MCF 10A (cell line): Measurements from ENCODE around the gene KCNK7. TPM values are rescaled to one million over a fixed set of nuclear protein-coding genes. Genes with fewer than 3 reads are reported as not detected.

Source experiments
- BruUV-seq: library from RNA; stranded (reverse); fragments of 400-500 nt; replicated peaks from 2 replicates; lab custom pipeline; 2021; lab: Mats Ljungman, UMichigan
- CTCF ChIA-PET: fragments of 300-600 bp; sonication (Branson Sonifier 250); formaldehyde crosslinking; extraction: SDS; loops from one replicate; lab custom pipeline; 2021; ENCODE audit warnings: antibody characterized with exemption, inconsistent platforms; lab: Yijun Ruan, JAX
- POLR2A ChIA-PET: fragments of 300-600, 350-650 bp; sonication (Branson Sonifier 250); formaldehyde crosslinking; extraction: SDS; loops from one replicate; lab custom pipeline; 2020; ENCODE audit warnings: antibody characterized with exemption, inconsistent platforms; lab: Yijun Ruan, JAX
- DNase-seq: peaks from one replicate; pipeline ENCODE4 v3.0.0-alpha.2; 2018; ENCODE audit not compliant: unreplicated experiment
- H3K27ac Mint-ChIP-seq: one replicate; pipeline ENCODE4 v1.8.0; 2022; ENCODE audit warnings: mild to moderate bottlenecking, low read depth, mixed read lengths; ENCODE audit not compliant: unreplicated experiment
- H3K27me3 Mint-ChIP-seq: one replicate; pipeline ENCODE4 v1.8.0; 2022; ENCODE audit warnings: mixed read lengths; ENCODE audit not compliant: insufficient read depth, unreplicated experiment
- H3K36me3 Mint-ChIP-seq: one replicate; pipeline ENCODE4 v1.8.0; 2022; ENCODE audit warnings: mild to moderate bottlenecking, moderate library complexity, mixed read lengths; ENCODE audit not compliant: insufficient read depth, unreplicated experiment
- H3K4me1 Mint-ChIP-seq: one replicate; pipeline ENCODE4 v1.8.0; 2022; ENCODE audit warnings: mixed read lengths; ENCODE audit not compliant: insufficient read depth, unreplicated experiment
- H3K4me3 Mint-ChIP-seq: one replicate; pipeline ENCODE4 v1.8.0; 2022; ENCODE audit warnings: mild to moderate bottlenecking, moderate library complexity, mixed read lengths; ENCODE audit not compliant: unreplicated experiment
- H3K9me3 Mint-ChIP-seq: one replicate; pipeline ENCODE4 v1.8.0; 2022; ENCODE audit warnings: mixed read lengths; ENCODE audit not compliant: unreplicated experiment
- intact Hi-C: fragments of 100-400 bp; cut with micrococcal nuclease; formaldehyde crosslinking; loops from 2 replicates; pipeline ENCODE4 v1.14.1; 2022
- total RNA-seq: library from RNA; stranded (reverse); gene quantifications from 2 replicates; pipeline ENCODE4 v1.2.3, GENCODE V29; 2022
- TF ChIP-seq, protein P1 (sequence below): fragments of 200-600 bp; IDR thresholded peaks from one replicate; pipeline ENCODE4 v1.8.0; 2022; ENCODE audit warnings: antibody characterized with exemption, mild to moderate bottlenecking; ENCODE audit not compliant: unreplicated experiment

KCNK7 gene
- total RNA-seq, 1 experiment from 2014 or later, result not detected

DNA sequence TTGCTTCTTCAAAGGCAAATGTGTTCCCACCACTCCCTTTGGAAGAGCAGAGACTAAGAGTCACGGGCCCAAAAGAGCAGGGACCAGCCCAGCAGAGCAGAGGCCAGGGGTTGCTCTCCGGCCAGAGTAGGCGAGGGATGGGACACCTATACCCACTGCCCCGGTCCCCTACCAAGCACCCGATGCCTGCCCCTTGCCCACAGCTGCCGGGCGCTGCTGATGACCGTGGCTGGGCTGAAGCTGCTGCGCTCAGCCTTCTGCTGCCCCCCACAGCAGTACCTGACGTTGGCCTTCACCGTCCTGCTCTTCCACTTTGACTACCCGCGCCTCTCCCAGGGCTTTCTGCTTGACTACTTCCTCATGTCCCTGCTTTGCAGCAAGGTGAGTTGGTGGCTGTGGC lies 31.6 kb upstream of the KCNK7 start:
- Mint-ChIP-seq H3K27me3 (no peaks in the 10 kb centered on the region), H3K9me3 (no peaks in the 10 kb centered on the region), H3K4me1 (no peaks in the 10 kb centered on the region), H3K4me3 (no peak overlapping the region), H3K36me3 (peaks cover 25% of the 10 kb centered on the region), H3K27ac (no peak overlapping the region)
- ChIA-PET CTCF (interaction anchor here (0.9 kb wide), 1 partner anchor 33 kb away, joined by 6 read pairs; no protein-coding TSS in a partner anchor), POLR2A (no interaction called here)
- BruUV-seq, result no TSS peak
- intact Hi-C loops, result no loop called here
- TF ChIP-seq, protein P1, sequence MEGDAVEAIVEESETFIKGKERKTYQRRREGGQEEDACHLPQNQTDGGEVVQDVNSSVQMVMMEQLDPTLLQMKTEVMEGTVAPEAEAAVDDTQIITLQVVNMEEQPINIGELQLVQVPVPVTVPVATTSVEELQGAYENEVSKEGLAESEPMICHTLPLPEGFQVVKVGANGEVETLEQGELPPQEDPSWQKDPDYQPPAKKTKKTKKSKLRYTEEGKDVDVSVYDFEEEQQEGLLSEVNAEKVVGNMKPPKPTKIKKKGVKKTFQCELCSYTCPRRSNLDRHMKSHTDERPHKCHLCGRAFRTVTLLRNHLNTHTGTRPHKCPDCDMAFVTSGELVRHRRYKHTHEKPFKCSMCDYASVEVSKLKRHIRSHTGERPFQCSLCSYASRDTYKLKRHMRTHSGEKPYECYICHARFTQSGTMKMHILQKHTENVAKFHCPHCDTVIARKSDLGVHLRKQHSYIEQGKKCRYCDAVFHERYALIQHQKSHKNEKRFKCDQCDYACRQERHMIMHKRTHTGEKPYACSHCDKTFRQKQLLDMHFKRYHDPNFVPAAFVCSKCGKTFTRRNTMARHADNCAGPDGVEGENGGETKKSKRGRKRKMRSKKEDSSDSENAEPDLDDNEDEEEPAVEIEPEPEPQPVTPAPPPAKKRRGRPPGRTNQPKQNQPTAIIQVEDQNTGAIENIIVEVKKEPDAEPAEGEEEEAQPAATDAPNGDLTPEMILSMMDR, result no peak
- DNase-seq, result no peak

DNA sequence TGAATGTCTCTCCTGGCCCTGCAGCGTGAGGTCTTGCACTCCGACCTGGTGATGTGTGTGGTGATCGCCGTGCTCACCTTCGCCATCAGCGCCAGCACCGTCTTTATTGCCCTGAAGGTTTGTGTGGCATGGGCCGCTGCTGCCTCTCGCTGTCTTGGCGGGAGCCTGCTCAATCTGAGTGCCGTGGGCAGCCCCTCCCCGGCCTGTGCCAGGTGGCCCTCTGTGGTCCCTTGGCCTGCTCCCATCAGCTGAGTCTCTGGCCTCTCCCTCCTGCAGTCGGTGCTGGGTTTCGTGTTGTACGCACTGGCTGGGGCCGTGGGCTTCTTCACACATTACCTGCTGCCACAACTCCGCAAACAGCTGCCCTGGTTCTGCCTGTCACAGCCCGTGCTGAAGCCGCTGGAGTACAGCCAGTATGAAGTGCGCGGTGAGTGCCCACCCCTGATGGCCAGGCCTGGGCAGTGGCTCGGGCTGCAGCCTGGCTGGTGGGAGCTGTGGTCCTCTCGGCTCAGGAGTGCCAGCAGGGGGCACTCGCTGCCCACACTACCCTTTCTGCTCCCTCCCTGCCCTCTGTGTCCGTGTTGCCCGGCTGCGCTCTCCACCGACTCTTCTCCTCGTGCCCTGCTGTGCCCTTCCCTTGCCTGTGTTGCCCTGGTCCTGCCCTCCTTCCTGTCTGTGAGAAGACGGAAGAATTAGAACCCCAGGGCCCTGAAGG lies 30.2 kb upstream of the KCNK7 start:
- no peak for DNase-seq
- H3K9me3 Mint-ChIP-seq, result no peaks in the 10 kb centered on the region
- POLR2A ChIA-PET, result interaction anchor here (0.6 kb wide), 1 partner anchor 29 kb away, joined by 3 read pairs; no protein-coding TSS in a partner anchor
- no peaks in the 10 kb centered on the region for H3K27me3 Mint-ChIP-seq
- H3K4me3 Mint-ChIP-seq, result no peak overlapping the region
- H3K36me3 Mint-ChIP-seq, result peaks cover 37% of the 10 kb centered on the region
- BruUV-seq, result no TSS peak
- H3K4me1 Mint-ChIP-seq, result no peaks in the 10 kb centered on the region
- TF ChIP-seq, protein P1, result no peak
- intact Hi-C loops, result no loop called here
- CTCF ChIA-PET, result interaction anchor here (0.6 to 0.9 kb wide), 3 partner anchors 33 to 287 kb away, joined by 3 to 4 read pairs (median 3); no protein-coding TSS in a partner anchor
- no peak overlapping the region for H3K27ac Mint-ChIP-seq

DNA sequence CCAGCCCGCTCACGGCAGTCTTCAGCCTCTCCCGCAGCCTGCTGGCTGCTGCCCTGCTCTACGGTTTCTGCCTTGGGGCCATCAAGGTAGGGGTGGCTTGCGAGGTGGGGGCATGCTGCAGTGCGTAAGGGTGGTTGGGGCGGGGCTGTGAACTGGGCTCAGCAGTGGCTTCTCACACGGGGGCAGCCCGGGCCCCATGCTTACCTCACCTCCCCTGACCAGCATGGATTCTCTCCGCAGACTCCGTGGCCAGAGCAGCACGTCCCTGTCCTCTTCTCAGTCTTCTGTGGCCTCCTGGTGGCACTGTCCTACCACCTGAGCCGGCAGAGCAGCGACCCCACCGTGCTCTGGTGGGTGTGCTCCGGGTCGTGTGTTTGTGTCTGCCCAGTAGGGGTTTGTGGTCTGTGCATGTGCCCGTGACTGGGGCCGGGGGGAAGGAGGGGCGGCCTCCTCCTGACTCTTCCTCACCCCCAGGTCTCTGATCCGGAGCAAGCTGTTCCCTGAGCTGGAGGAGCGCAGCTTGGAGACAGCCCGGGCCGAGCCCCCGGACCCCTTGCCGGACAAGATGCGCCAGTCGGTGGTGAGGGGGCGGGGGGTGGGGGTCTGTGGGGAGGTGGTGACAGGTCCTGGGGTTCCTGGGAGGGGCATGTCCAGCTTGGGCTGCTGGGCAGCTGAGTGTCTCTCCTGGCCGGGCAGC lies 29.5 kb upstream of the KCNK7 start:
- TF ChIP-seq, protein P1, result no peak
- POLR2A ChIA-PET, result interaction anchor here (0.8 kb wide), 1 partner anchor 10 kb away, joined by 4 read pairs; the partner anchor contains the start of gene PCNX3
- CTCF ChIA-PET, result interaction anchor here (0.6 to 0.9 kb wide), 2 partner anchors 34 to 286 kb away, joined by 3 to 4 read pairs; no protein-coding TSS in a partner anchor
- Mint-ChIP-seq H3K4me1 (no peaks in the 10 kb centered on the region), H3K27me3 (no peaks in the 10 kb centered on the region), H3K27ac (no peak overlapping the region), H3K36me3 (peaks cover 39% of the 10 kb centered on the region), H3K4me3 (no peak overlapping the region), H3K9me3 (no peaks in the 10 kb centered on the region)
- intact Hi-C loops, result no loop called here
- no peak for DNase-seq
- BruUV-seq, result no TSS peak
